Fibroblast of skin of right quadriceps (primary cell): ENCODE results near the gene RBM14.
A peak's percentile ranks its signal among the peaks of the same experiment; 100 is the strongest.
"Not testable (repeated sequence)": the region's sequence is repeated elsewhere in the genome, so short reads cannot be mapped to it uniquely, and the experiment has no call there.

Source experiments
- DNase-seq: peaks from one replicate; pipeline ENCODE4 v3.0.0-alpha.2; 2013

Gene RBM14

DNA sequence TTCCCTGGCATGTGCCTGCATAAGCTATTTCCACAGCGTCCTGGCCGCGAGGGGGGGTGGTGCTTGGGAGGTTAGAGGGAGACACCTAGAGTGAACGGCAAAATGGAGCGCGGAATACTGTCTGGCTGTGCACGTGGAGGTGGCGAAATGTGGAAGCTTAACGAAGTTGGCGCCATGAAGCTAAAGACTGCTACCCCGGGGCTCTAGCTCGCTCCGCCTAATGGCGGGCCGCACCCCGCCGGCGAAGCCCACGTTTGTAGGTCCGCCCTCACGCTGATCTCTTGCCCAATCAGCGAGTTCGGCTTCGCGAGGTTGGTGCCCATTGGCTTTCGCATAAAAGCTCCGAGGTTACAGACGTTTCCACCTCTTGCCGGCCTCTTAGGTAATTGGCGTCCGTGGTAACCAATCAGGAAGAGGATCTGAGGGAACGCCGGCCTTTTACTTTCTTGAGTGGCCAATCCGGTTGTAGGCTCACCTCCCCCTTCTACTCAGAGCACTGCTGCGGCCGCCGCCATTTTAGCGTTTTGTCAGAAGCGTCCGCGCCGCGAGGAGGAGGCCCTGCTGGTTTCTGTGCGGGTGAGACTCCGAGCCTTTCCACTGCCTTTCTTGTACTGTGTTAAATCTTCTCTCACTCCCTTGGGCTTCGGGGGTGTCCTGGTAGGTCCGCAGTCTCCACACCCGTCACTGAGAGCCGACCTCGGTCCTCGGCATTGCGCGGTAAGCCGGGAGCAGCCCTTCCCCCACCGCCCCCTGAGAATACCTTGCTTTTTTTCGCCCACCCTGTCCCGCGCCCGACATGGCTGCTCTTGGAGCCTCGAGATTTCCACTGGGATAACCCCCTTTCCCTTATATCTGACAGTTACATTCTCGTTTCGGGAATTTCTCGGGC is 22.0 kb downstream of the RBM14 start, which contains the start of gene RBM4:
TSS of gene RBM4 (plus strand) at position 527 of the 889 bp plus-strand sequence. CDS start 1,009 bp downstream, outside the sequence.
- DNase-seq = peak; percentile 100

DNA sequence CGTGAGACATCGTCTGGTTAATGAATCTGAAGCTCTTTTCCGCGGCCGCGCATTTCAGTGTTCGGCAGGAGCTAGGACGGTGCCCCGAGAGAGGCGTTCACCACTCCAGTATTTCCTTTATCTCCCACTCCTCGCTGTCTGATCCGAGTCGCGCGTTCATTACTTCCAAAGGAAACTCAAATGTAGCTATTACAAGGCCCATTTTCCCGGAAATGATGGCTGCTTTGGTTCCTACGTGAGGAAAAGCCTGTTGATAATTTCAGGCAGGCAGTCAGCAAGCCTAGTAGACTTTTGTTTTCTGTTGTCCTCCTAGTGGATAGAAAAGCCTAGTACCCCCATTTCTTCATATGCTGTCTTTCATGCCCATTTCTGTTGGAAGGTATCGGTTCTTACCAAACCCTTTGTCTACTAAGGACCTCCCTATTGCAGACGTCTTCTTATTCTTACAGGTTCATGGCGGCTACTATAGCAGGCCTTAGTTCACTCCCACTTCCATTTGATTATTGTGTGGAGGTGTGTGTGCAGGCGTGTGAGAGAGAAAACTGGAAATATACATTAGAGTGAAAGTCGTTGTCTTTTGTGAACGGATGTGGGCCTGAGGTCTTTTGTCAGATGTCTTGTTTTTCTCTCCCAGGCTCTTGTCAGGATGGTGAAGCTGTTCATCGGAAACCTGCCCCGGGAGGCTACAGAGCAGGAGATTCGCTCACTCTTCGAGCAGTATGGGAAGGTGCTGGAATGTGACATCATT is 22.8 kb downstream of the RBM14 start:
- peak; percentile 33 for DNase-seq

GRCh38 chr11:66639814-66640340 is 23.4 kb downstream of the RBM14 start:
- DNase-seq = not testable (repeated sequence)

DNA sequence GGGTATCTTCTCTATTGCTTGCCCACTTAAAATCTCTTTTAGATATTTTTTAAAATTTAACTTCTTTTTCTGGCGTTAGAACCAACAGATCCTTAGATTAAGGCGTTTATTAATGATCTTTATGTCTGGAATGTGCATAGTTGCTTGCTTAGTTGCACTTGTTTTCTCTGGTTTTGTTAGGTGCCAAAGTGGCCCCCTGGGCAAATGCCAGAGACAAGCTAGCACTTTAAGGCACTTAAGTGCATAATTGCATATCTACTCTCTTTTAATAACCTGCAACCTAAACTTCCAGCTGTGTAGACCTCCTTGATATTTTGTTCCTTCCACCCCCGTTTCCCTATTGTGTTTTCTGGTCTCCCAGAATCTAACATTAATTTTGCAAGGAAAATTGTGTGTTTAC is 25.4 kb downstream of the RBM14 start:
- peak; percentile 19 for DNase-seq

DNA sequence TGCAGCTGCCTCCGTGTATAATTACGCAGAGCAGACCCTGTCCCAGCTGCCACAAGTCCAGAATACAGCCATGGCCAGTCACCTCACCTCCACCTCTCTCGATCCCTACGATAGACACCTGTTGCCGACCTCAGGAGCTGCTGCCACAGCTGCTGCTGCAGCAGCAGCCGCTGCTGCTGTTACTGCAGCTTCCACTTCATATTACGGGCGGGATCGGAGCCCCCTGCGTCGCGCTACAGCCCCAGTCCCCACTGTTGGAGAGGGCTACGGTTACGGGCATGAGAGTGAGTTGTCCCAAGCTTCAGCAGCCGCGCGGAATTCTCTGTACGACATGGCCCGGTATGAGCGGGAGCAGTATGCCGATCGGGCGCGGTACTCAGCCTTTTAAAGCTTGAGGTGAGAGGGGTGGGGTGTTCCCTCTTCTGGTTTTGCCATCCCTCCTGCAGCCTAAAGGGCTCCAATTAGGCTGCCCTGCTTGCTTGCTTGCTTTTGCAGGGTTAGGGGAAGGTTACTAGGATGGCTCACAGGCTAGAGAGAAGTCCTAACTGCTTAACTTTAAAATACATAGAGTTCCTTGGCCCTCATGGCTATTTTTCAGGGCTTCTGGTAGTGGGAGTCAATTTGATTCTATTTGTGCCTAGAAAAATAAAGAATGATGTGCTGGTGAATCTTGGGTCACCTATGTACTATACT is 27.5 kb downstream of the RBM14 start:
- no peak for DNase-seq

- no peak for DNase-seq
Observed at GRCh38 chr11:66646828-66647227, 30.4 kb downstream of the RBM14 start.

DNA sequence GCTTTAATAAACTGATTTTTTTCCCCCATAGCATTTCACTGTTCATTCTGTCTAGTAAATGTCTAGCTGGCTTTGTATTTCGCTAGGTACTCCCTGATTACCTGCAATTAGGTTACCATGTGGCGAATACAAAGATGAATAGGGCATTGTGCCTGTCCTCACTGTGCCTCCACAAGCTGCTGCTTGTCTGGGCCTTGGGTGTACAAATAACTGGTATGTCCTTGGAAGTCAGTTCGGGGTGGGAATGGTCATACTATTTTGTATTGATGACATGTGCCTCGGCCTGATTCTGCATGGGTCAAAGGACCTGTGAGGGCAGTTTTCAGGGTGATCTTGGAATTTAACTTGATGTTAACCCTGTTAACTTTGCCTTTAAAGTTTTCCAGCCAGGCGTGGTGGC is 33.5 kb downstream of the RBM14 start:
- no peak for DNase-seq

DNA sequence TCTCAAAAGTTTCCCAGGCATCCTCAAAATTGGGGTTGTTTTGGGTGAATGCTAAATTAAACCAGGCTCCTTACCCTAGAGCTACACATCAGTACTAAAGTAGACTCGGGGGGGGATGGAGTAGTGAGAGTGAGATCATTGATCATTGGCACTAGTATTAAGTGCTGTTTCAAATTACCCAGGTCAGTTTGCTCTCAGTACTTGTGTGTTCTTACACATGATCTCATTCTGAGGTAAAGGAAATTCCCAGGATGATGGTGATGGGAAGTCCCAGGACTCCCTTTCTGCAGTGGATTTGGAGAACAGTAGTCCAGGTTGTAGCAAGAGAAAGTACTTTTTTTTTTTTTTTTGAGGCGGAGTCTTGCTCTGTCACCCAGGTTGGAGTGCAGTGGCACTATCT is 34.6 kb downstream of the RBM14 start:
- DNase-seq = peak; percentile 24

- no peak for DNase-seq
Observed at GRCh38 chr11:66652651-66653050, 36.2 kb downstream of the RBM14 start.

DNA sequence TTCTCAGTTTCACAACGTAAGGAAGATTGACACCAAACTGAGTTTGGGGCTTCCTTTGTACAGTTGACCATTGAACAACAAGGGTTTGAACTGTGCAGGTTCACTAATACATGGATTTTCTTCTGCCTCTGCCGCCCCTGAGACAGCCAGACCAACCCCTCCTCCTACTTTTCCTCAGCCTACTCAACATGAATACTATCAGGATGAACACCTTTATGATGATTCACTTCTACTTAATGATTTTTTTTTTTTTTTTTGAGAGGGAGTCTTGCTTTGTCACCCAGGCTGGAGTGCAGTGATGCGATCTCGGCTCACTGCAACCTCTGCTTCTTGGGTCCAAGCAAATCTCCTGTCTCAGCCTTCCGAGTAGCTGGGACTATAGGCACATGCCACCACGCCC is 36.7 kb downstream of the RBM14 start:
- no peak for DNase-seq

- no peak for DNase-seq
Observed at GRCh38 chr11:66659763-66660162, 43.3 kb downstream of the RBM14 start.

DNA sequence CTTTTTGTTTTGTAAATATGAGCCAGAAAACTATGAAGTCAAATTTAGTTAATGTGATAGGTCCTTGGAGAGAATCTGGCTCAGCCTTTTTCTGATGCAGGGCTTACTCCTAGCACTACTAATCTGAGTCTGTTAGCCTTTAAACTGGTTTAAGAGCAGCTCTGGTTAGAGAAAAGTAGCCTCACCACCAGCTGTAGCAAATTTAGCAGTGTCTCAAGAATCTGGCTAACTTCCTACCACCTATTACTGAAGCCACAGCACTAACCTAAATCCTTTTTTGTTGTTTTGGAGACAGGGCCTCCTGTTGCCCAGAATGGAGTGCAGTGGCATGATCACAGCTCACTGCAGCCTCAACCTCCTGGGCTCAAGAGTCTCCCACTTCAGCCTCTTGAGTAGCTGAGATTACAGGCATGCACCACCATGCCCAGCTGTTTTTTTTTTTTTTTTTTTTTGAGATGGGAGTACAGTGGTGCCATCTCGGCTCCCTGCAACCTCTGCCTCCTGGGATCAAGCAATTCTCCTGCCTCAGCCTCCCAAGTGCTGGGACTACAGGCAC is 47.4 kb downstream of the RBM14 start:
- DNase-seq = no peak

- DNase-seq = no peak
Observed at GRCh38 chr11:66665369-66665768, 48.9 kb downstream of the RBM14 start.

DNA sequence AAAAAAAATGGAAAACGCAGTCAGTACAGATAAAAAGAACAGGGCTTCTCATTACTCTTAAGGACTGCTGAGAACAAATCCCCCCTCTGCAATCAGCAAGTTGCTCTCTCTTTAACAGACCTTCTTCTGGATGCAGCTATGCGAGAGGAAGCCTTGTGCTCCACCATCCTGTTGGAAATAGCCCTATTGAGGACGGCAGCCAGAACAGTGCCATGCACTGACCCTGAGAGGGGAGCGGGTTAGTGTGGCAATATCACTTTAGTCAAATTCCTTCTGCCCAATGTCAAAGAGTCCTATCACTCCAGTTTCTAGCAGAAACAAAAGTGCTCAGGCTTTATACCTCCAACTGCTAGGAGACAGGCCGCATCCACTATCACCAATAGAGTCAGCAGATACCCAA is 54.4 kb downstream of the RBM14 start:
- DNase-seq = no peak

- no peak for DNase-seq
Observed at GRCh38 chr11:66674964-66675602, 58.7 kb downstream of the RBM14 start.

GRCh38 chr11:66676282-66676919 is 60.0 kb downstream of the RBM14 start:
- DNase-seq = no peak
